Measurements from ENCODE around the gene CAMSAP1. TPM values are rescaled to one million over a fixed set of nuclear protein-coding genes. Genes with fewer than 3 reads are reported as not detected.

The CAMSAP1 gene
- total and polyA plus RNA-seq, 10 of the 15 experiments (the other 5 are each of a cell fraction or from before 2014, with no cell fraction given): 1.4 to 24.7 (median 8.0) TPM

DNA sequence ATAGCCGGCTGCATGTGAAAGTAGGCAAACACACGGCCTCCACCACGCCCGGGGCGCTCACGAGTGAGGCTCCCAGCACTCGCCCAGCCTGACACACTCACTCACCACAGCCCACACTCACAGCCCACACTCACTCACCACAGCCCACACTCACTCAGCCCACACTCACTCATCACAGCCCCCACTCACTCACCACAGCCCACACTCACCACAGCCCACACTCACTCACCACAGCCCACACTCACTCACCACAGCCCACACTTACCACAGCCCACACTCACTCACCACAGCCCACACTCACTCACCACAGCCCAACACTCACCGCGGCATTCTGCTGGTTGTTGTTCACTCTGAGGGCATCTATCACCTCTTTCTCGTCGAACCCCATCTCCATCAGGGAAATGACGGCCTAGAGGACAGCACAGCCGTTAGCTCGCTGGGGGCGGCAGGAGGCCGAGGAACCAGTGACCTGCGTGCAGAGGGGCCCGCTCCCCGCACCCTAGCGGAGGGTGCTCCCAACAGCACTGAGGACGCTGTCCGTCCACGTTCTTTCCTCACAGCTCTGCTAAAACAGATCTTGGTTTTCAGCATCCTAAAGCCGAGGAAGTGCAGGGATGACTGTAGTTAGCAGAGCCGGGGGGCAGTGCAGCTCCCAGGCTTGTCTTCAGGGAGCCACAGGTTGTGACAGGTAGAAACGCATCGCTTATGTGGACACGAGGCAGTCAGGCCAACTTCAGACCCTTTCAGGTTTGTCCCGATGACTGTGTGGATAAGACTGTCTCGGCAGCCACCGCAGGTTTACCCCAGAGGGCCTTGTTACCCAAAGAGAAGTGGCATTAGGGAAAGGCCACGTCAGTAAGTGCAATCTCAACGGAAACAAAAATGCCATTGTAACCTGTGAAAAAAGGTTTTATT is 32.3 kb upstream of the CAMSAP1 start:
- SMC1A ChIA-PET (ENCODE audit: uncharacterized antibody, unreplicated experiment): no interaction called here
- no peaks in the 10 kb centered on the region for H3K79me2 ChIP-seq (ENCODE audit: control insufficient read depth, insufficient read depth, low read length)
- H3K4me1 ChIP-seq (ENCODE audit: control insufficient read depth, insufficient read depth, low read length): no peaks in the 10 kb centered on the region
- H3K36me3 ChIP-seq (ENCODE audit: control insufficient read depth in 2 of 2, insufficient read depth in 2 of 2, low read length in 1 of 2): peaks cover 6 to 21% of the 10 kb centered on the region in 2 experiments; a peak in 3 of 4 replicates
- RAD21 ChIA-PET (ENCODE audit: unreplicated experiment): no interaction called here
- no peak overlapping the region for H2AFZ ChIP-seq (ENCODE audit: control insufficient read depth, low read depth, low read length)
- DNase-seq (ENCODE audit: low read depth, low spot score) (no peak), ATAC-seq (no peak), FAIRE-seq (no peak)
- no peak overlapping the region for H3K9ac ChIP-seq (ENCODE audit: control insufficient read depth, insufficient read depth, low read length)
- H3K9me3 ChIP-seq (replicated peaks; ENCODE audit: control insufficient read depth, insufficient read depth, low read length): no peaks in the 10 kb centered on the region; the same call in 2 of the 3 replicates
- 80% methylated on average over 30 of the region's 33 CpGs for WGBS (ENCODE audit: insufficient coverage, insufficient replicate concordance, low lambda C conversion rate, missing lambda C conversion rate)
- intact Hi-C loops (cut with micrococcal nuclease; ENCODE audit: unreplicated experiment) (no loop called here), in situ Hi-C loops (cut with MboI) (no loop called here)
- H3K27me3 ChIP-seq (replicated peaks in 1 of 2; ENCODE audit: control insufficient read depth in 2 of 2, insufficient read depth in 2 of 2, low read length in 1 of 2): no peaks in the 10 kb centered on the region
- CTCF ChIA-PET: no interaction called here
- POLR2A ChIA-PET: no interaction called here
- no peaks in the 10 kb centered on the region for H4K20me1 ChIP-seq (ENCODE audit: control insufficient read depth, insufficient read depth)
- no TSS peak for BruUV-seq (replicated peaks)
- H3K4me2 ChIP-seq (ENCODE audit: control insufficient read depth, insufficient read depth): no peak overlapping the region
- H3K27ac ChIP-seq (ENCODE audit: control insufficient read depth, insufficient read depth): no peak overlapping the region
- H3K4me3 ChIP-seq: no peak overlapping the region
- TF ChIP-seq SMARCA5 (IDR thresholded peaks at IDR 0.05) (no peak), WRNIP1 (IDR thresholded peaks at IDR 0.05; ENCODE audit: borderline replicate concordance, low read depth, low read length) (no peak), KAT2A (conservative IDR thresholded peaks at IDR 0.05; ENCODE audit: control insufficient read depth, low read depth, low read length) (no peak), TCF3 (IDR thresholded peaks at IDR 0.05; ENCODE audit: borderline replicate concordance, insufficient read depth, low read depth, low read length) (peak; percentile 54; the same call in 1 of the 2 replicates), ZNF274 (IDR thresholded peaks at IDR 0.05; ENCODE audit: insufficient read depth, insufficient read length) (no peak), ZSCAN29 (IDR thresholded peaks at IDR 0.05) (no peak), GATAD2B (conservative IDR thresholded peaks at IDR 0.05; ENCODE audit: low read depth) (no peak), POLR2AphosphoS5 (IDR thresholded peaks at IDR 0.05; ENCODE audit: low read length) (no peak), POU2F2 (IDR thresholded peaks at IDR 0.05; ENCODE audit: borderline replicate concordance, low read depth, low read length) (peak; percentile 97), ZNF24 (IDR thresholded peaks at IDR 0.05) (no peak)
- TF ChIP-seq, protein P1, sequence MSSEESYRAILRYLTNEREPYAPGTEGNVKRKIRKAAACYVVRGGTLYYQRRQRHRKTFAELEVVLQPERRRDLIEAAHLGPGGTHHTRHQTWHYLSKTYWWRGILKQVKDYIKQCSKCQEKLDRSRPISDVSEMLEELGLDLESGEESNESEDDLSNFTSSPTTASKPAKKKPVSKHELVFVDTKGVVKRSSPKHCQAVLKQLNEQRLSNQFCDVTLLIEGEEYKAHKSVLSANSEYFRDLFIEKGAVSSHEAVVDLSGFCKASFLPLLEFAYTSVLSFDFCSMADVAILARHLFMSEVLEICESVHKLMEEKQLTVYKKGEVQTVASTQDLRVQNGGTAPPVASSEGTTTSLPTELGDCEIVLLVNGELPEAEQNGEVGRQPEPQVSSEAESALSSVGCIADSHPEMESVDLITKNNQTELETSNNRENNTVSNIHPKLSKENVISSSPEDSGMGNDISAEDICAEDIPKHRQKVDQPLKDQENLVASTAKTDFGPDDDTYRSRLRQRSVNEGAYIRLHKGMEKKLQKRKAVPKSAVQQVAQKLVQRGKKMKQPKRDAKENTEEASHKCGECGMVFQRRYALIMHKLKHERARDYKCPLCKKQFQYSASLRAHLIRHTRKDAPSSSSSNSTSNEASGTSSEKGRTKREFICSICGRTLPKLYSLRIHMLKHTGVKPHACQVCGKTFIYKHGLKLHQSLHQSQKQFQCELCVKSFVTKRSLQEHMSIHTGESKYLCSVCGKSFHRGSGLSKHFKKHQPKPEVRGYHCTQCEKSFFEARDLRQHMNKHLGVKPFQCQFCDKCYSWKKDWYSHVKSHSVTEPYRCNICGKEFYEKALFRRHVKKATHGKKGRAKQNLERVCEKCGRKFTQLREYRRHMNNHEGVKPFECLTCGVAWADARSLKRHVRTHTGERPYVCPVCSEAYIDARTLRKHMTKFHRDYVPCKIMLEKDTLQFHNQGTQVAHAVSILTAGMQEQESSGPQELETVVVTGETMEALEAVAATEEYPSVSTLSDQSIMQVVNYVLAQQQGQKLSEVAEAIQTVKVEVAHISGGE (CRISPR knock-in tag; IDR thresholded peaks at IDR 0.05): no peak
- TF ChIP-seq, protein P2, sequence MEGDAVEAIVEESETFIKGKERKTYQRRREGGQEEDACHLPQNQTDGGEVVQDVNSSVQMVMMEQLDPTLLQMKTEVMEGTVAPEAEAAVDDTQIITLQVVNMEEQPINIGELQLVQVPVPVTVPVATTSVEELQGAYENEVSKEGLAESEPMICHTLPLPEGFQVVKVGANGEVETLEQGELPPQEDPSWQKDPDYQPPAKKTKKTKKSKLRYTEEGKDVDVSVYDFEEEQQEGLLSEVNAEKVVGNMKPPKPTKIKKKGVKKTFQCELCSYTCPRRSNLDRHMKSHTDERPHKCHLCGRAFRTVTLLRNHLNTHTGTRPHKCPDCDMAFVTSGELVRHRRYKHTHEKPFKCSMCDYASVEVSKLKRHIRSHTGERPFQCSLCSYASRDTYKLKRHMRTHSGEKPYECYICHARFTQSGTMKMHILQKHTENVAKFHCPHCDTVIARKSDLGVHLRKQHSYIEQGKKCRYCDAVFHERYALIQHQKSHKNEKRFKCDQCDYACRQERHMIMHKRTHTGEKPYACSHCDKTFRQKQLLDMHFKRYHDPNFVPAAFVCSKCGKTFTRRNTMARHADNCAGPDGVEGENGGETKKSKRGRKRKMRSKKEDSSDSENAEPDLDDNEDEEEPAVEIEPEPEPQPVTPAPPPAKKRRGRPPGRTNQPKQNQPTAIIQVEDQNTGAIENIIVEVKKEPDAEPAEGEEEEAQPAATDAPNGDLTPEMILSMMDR (IDR thresholded peaks at IDR 0.05 in 2 of 3, conservative IDR thresholded peaks at IDR 0.05 in 1 of 3; ENCODE audit: control insufficient read depth in 2 of 3, extremely low read depth in 1 of 3, insufficient read depth in 1 of 3, low read depth in 3 of 3, low read length in 3 of 3): no peak
- TF ChIP-seq, protein P3, sequence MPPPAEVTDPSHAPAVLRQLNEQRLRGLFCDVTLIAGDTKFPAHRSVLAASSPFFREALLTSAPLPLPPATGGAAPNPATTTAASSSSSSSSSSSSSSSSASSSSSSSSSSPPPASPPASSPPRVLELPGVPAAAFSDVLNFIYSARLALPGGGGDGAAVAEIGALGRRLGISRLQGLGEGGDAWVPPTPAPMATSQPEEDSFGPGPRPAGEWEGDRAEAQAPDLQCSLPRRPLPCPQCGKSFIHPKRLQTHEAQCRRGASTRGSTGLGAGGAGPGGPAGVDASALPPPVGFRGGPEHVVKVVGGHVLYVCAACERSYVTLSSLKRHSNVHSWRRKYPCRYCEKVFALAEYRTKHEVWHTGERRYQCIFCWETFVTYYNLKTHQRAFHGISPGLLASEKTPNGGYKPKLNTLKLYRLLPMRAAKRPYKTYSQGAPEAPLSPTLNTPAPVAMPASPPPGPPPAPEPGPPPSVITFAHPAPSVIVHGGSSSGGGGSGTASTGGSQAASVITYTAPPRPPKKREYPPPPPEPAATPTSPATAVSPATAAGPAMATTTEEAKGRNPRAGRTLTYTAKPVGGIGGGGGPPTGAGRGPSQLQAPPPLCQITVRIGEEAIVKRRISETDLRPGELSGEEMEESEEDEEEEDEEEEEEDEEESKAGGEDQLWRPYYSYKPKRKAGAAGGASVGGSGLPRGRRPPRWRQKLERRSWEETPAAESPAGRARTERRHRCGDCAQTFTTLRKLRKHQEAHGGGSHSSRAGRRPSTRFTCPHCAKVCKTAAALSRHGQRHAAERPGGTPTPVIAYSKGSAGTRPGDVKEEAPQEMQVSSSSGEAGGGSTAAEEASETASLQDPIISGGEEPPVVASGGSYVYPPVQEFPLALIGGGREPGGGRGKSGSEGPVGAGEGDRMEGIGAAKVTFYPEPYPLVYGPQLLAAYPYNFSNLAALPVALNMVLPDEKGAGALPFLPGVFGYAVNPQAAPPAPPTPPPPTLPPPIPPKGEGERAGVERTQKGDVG (CRISPR knock-in tag; IDR thresholded peaks at IDR 0.05): no peak
